Measurements from ENCODE around the gene ELFN1.
A peak's percentile ranks its signal among the peaks of the same experiment; 100 is the strongest.

ELFN1 gene

GRCh38 chr7:1745018-1745532, 75.0 kb downstream of the ELFN1 start:
- DNase-seq = no peak

- DNase-seq = no peak
These were observed 75.8 kb downstream of the ELFN1 start for GRCh38 chr7:1745576-1746490.

DNA sequence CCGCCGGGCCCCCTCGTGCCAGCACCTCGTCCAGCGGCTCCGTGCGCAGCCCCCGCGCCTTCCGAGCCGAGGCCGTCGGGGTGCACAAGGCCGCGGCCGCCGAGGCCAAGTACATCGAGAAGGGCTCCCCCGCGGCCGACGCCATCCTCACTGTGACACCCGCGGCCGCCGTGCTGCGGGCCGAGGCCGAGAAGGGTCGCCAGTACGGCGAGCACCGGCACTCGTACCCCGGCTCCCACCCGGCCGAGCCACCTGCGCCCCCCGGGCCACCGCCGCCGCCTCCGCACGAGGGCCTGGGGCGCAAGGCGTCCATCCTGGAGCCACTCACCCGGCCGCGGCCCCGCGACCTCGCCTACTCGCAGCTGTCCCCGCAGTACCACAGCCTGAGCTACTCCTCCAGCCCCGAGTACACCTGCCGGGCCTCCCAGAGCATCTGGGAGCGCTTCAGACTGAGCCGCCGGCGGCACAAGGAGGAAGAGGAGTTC, 76.5 kb downstream of the ELFN1 start:
- no peak for DNase-seq

GRCh38 chr7:1747004-1747801, 77.1 kb downstream of the ELFN1 start:
- DNase-seq = no peak

GRCh38 chr7:1748076-1748838, 78.2 kb downstream of the ELFN1 start:
- DNase-seq = no peak

- no peak for DNase-seq
These were observed 78.7 kb downstream of the ELFN1 start for GRCh38 chr7:1748839-1749173.

DNA sequence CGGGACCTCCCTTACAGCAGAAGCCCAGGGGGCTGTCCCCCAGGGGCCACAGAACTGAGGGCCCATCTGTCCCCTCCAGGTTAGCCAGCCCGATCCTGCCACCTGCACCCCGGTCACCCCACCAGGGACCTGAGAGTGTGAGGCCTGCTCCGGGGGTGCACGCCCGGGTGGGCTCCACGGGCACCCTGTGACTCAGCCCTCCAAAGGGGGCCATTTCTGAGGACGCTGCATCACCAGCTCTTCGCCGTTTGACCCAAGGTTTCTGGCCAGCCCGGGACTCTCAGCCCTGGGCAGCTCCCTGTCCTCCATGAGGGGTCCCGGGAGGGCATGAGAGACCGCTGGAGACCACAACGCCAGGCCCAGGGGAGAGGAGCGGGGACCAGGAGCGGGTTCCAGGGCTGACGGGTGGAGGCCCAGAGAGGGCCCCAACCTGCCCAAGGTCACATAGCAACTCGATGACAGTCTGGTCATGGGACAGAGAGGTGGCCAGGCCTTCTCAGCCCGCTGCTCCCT, 79.3 kb downstream of the ELFN1 start:
- DNase-seq = no peak

- no peak for DNase-seq
These were observed 79.9 kb downstream of the ELFN1 start for GRCh38 chr7:1749864-1750466.

GRCh38 chr7:1750541-1751021, 80.5 kb downstream of the ELFN1 start:
- DNase-seq = no peak

DNA sequence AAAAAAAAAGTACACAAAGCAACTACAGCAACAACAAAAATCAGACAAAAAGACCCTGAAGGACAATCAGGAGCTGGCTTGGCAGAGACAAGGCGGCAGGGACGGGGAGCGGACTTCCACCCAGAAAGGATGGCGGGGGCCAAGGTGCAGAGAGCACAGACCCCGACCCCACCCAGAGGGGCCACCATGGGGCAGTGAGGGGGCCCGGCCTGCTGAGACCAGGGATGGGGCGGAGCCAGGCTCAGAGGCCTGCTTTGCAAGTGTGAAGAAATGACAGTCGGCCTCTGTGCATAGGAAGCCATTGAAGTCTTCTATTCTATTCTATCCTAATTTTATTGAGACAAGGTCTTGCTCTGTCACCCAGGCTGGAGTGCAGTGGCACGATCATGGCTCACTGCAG, 82.0 kb downstream of the ELFN1 start:
- DNase-seq = no peak

- DNase-seq = no peak
These were observed 82.9 kb downstream of the ELFN1 start for GRCh38 chr7:1752771-1753563.

- no peak for DNase-seq
These were observed 83.4 kb downstream of the ELFN1 start for GRCh38 chr7:1753564-1753867.

GRCh38 chr7:1754345-1754908, 84.3 kb downstream of the ELFN1 start:
- DNase-seq = no peak

DNA sequence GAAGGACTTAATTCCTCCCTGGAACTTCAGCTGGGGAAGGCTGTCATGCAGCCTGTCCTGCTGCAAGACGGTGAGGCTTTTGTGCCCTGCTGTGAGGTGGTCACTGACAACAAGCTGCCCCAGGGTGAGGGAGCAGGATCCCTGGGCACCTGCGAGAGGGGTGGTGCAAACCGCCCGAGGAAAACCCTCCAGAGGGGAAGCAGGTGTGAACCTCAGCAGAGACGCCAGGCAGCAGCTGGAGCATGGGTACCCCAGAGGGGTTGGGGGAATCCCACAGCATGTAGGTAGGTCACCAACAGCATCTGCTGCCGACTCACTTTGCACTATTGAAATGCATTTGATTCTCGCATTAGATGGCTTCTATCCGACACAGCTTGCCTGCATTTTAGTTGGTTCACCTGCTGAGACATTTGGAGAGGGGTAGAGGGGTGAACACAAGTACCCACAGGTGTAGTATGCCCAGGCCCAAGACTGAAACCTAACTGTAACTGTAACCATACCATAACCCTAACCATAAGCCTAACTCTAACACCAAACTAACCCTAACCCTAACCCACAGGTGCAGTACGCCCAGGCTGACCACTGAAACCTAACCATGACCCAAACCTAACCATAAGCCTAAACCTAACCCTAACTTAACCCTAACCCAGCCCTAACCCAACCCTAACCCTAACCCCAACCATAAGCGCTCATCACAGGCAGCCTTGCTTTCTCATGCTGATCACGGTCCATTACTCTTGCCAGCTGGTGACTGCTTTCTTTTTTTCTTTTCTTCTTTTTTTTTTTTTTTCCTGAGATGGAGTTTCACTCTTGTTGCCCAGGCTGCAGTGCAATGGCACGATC, 85.9 kb downstream of the ELFN1 start:
- DNase-seq = no peak

GRCh38 chr7:1757601-1758000, 87.5 kb downstream of the ELFN1 start:
- DNase-seq = no peak

DNA sequence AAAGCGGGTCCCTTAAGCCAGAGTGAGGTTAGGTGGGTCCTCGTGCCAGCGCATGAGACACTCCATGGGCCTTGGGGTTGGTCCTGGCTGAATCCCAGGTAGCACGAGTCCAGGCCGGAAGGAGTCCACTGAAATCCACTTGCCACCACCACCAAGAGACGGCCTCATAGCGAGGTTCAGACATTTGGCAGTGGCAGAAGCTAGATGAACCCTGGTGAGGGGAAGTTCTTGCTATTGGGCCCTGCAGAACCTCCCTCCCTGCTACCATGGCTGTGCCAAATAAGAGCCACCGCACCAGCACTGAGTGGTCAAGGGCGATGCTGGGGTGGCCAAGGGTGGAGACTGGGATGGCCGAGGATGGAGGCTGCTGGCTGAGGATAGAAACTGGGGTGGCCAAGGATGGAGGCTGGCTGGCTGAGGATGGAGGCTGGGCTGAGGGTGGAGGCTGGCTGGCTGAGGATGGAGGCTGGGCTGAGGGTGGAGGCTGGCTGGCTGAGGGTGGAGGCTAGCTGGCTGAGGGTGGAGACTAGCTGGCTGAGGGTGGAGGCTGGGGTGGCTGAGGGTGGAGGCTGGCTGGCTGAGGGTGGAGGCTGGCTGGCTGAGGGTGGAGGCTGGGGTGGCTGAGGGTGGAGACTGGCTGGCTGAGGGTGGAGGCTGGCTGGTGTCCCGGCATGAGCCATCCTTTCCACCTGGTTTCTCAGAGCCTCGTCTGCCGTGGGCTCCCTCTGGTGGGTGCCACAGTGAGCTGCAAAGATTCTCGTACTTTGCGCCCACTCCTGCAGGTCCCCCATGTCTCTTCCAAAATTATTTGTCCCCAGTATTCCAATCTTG, 88.2 kb downstream of the ELFN1 start:
- DNase-seq = peak; percentile 32

DNA sequence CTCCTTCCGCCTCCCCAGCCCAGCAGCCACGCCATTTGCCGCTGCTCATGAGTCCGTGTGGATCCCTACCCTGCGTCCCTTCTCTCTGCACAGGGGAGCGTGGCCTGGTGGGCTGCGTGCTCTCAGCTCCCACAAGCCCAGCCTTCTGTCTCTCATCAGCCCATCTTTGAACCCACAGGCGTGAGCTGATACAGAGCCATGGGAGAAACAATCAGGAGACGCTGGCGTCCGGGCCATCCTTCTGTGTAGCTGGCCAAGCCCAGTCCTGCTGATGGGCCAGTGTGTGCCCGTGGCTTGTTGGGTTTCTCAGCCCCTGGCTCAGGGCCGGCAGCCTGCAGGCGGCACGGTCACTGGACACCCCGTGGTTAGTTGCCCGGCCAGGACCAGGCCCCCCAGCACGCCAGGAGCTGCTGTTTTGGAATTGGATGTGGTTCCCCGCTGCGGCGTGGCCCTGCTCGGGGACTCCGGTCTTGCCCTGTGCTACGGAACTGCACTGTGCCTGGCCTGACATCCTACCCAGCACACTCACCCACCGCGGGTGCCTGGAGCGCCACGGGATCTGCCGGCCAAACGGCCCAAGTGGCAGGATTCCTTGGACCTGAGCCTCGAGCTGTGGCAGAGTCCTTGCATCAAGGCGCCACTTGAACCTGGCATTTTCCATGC, 88.9 kb downstream of the ELFN1 start:
- no peak for DNase-seq

- DNase-seq = no peak
These were observed 91.0 kb downstream of the ELFN1 start for GRCh38 chr7:1761097-1761496.

DNA sequence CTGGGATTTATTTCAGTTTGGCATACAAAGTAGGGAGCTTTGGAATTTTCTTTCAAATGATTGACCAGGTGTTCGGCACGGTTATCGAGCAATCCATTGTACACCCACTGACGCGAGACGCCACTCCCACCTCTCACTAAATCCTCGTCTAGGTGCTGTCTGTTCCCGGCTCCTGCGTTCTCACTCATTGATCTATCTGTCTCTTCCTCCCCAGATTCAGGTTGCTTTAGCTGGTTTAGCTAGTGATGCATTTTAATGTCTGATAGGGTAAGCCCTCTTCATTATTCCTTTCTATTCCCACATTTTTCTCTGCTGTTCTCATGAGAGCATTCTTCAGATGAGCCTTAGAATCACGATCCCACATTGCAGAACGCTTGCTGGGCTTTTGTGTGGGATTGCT, 91.7 kb downstream of the ELFN1 start:
- no peak for DNase-seq
